Vagina (tissue), 2 donors: ENCODE data around the gene EIF4H. TPM values are rescaled to one million over a fixed set of nuclear protein-coding genes. Genes with fewer than 3 reads are reported as not detected.
"Not testable (repeated sequence)": the region's sequence is repeated elsewhere in the genome, so short reads cannot be mapped to it uniquely, and the experiment has no call there.

Experiments
- DNase-seq, 2 donors: peaks; one replicate each; pipeline ENCODE4 v3.0.0-alpha.2; 2017; ENCODE audit errors: extremely low spot score in 2 of 2
- H3K27ac ChIP-seq: fragments of 200-600 bp; sonication (generic); one replicate; pipeline ENCODE4 v1.5.1; 2019
- H3K27me3 ChIP-seq: fragments of 200-600 bp; sonication (generic); one replicate; pipeline ENCODE4 v1.5.1; 2019
- H3K36me3 ChIP-seq, 2 donors: fragments of 200-600 bp; sonication (generic); one replicate each; pipeline ENCODE4 v1.5.1; 2017 to 2019
- H3K4me1 ChIP-seq: fragments of 200-600 bp; sonication (generic); one replicate; pipeline ENCODE4 v1.5.1; 2019
- H3K4me3 ChIP-seq, 2 donors: fragments of 200-600 bp; sonication (generic); 1 replicate in 1 of 2; 2 replicates in 1 of 2; pipeline ENCODE4 v1.5.1; 2016 to 2019
- H3K9me3 ChIP-seq: fragments of 200-600 bp; sonication (generic); one replicate; pipeline ENCODE4 v1.5.1; 2019
- CTCF ChIP-seq, 3 experiments: fragments of 450-650 bp in 2 of 3; fragments of 200-600 bp in 1 of 3; sonication (generic) in 1 of 3; IDR thresholded peaks; one replicate each; pipeline ENCODE4 v1.5.1; 2017 to 2019; ENCODE audit warnings: antibody characterized with exemption in 3 of 3, mild to moderate bottlenecking in 2 of 3, moderate library complexity in 2 of 3
- POLR2A ChIP-seq, 2 donors: fragments of 450-650 bp; IDR thresholded peaks; one replicate each; pipeline ENCODE4 v1.6.1; 2017; ENCODE audit warnings: antibody characterized with exemption in 2 of 2, mild to moderate bottlenecking in 2 of 2, moderate library complexity in 2 of 2
- POLR2AphosphoS5 ChIP-seq, 2 donors: sonication (generic); formaldehyde crosslinking; IDR thresholded peaks; one replicate each; pipeline ENCODE4 v1.9.0; 2017; ENCODE audit warnings: antibody characterized with exemption in 2 of 2, mild to moderate bottlenecking in 2 of 2, low read depth in 1 of 2; ENCODE audit not compliant: insufficient read depth in 1 of 2
- intact Hi-C: fragments of 100-400 bp; cut with DNase I; formaldehyde crosslinking; loops from one replicate; pipeline ENCODE4 v1.15.1; 2023
- total RNA-seq: library from RNA; depleted of rRNA; stranded (reverse); fragments of >200 nt; gene quantifications from one replicate; pipeline ENCODE4 v1.2.3, GENCODE V29; 2016

EIF4H gene
- total RNA-seq, 1 donor from 2014 or later = 139 TPM

GRCh38 chr7:74157605-74158004 lies 16.6 kb upstream of the EIF4H start:
- TF ChIP-seq POLR2AphosphoS5 (IDR thresholded peaks at IDR 0.05; ENCODE audit: insufficient read depth in 1 of 2, low read depth in 1 of 2) (no peak), CTCF (IDR thresholded peaks at IDR 0.05) (no peak), POLR2A (IDR thresholded peaks at IDR 0.05) (no peak)
- no peak for DNase-seq
- Histone ChIP-seq H3K27me3 (no peaks in the 10 kb centered on the region), H3K4me1 (no peaks in the 10 kb centered on the region), H3K36me3 (no peaks in the 10 kb centered on the region), H3K9me3 (no peaks in the 10 kb centered on the region), H3K4me3 (no peak overlapping the region), H3K27ac (no peak overlapping the region)
- intact Hi-C loops = no loop called here

GRCh38 chr7:74164985-74165456 lies 9.1 kb upstream of the EIF4H start:
- no peaks in the 10 kb centered on the region for H3K27me3 ChIP-seq
- H3K9me3 ChIP-seq = no peaks in the 10 kb centered on the region
- intact Hi-C loops = no loop called here
- TF ChIP-seq POLR2AphosphoS5 (IDR thresholded peaks at IDR 0.05; ENCODE audit: insufficient read depth in 1 of 2, low read depth in 1 of 2) (no peak), CTCF (IDR thresholded peaks at IDR 0.05) (no peak), POLR2A (IDR thresholded peaks at IDR 0.05) (no peak)
- no peak overlapping the region for H3K27ac ChIP-seq
- DNase-seq = no peak
- no peak overlapping the region for H3K4me3 ChIP-seq
- H3K36me3 ChIP-seq = no peaks in the 10 kb centered on the region
- H3K4me1 ChIP-seq = no peaks in the 10 kb centered on the region

- Histone ChIP-seq H3K36me3 (no peaks in the 10 kb centered on the region), H3K27ac (no peak overlapping the region), H3K4me1 (no peaks in the 10 kb centered on the region), H3K27me3 (no peaks in the 10 kb centered on the region), H3K9me3 (no peaks in the 10 kb centered on the region), H3K4me3 (no peak overlapping the region)
- no peak for DNase-seq
- intact Hi-C loops = no loop called here
- TF ChIP-seq CTCF (IDR thresholded peaks at IDR 0.05) = no peak
- TF ChIP-seq POLR2A (IDR thresholded peaks at IDR 0.05) = no peak
- no peak for TF ChIP-seq POLR2AphosphoS5 (IDR thresholded peaks at IDR 0.05; ENCODE audit: insufficient read depth in 1 of 2, low read depth in 1 of 2)
Observed at GRCh38 chr7:74165867-74166593, 8.1 kb upstream of the EIF4H start.

GRCh38 chr7:74167324-74167723 lies 6.8 kb upstream of the EIF4H start:
- H3K36me3 ChIP-seq, DNase-seq, intact Hi-C loops, H3K9me3 ChIP-seq, H3K4me1 ChIP-seq, H3K4me3 ChIP-seq, H3K27ac ChIP-seq, H3K27me3 ChIP-seq: not testable (repeated sequence)

- no peak for DNase-seq
- TF ChIP-seq CTCF (IDR thresholded peaks at IDR 0.05) (no peak), POLR2AphosphoS5 (IDR thresholded peaks at IDR 0.05; ENCODE audit: insufficient read depth in 1 of 2, low read depth in 1 of 2) (no peak), POLR2A (IDR thresholded peaks at IDR 0.05) (no peak)
- H3K27ac ChIP-seq = peak overlapping the region; percentile 96
- H3K9me3 ChIP-seq = no peaks in the 10 kb centered on the region
- no peaks in the 10 kb centered on the region for H3K36me3 ChIP-seq
- intact Hi-C loops = loop anchor here (10.0 kb wide), 1 partner anchor 88 kb away; the partner anchor contains the start of gene LIMK1
- no peaks in the 10 kb centered on the region for H3K27me3 ChIP-seq
- H3K4me3 ChIP-seq = peak overlapping the region; percentile 60 to 91
- peaks cover 48% of the 10 kb centered on the region for H3K4me1 ChIP-seq
Observed at GRCh38 chr7:74173074-74173473, 1.1 kb upstream of the EIF4H start.
